Heart left ventricle (tissue), 16 donors: ENCODE data around the gene PTMS. TPM values are rescaled to one million over a fixed set of nuclear protein-coding genes. Genes with fewer than 3 reads are reported as not detected.

Experiments
- ATAC-seq, 4 donors: fragments of 200-7000 bp; cut with Tn5 transposase; one replicate each; pipeline ENCODE4 v1.9.1; 2020 to 2022; ENCODE audit warnings: moderate library complexity in 4 of 4, mild to moderate bottlenecking in 3 of 4, moderate number of reproducible peaks in 1 of 4
- DNase-seq, 5 donors: peaks; one replicate each; pipeline ENCODE4 v3.0.0-alpha.2; 2020
- H3K27ac ChIP-seq, 12 donors: fragments of 200-600 bp; sonication (generic) in 4 of 12; one replicate each; pipeline versions ENCODE4 v1.5.0 to v1.8.0; 2016 to 2022; ENCODE audit warnings: mild to moderate bottlenecking in 2 of 12
- H3K27me3 ChIP-seq, 9 donors: fragments of 200-600 bp; sonication (generic) in 2 of 9; one replicate each; pipeline versions ENCODE4 v1.5.1 to v1.8.0; 2016 to 2022; ENCODE audit warnings: mild to moderate bottlenecking in 3 of 9
- H3K36me3 ChIP-seq, 9 donors: fragments of 200-600 bp; sonication (generic) in 2 of 9; one replicate each; pipeline versions ENCODE4 v1.5.0 to v1.8.0; 2018 to 2022; ENCODE audit warnings: mild to moderate bottlenecking in 2 of 9
- H3K4me1 ChIP-seq, 12 donors: fragments of 200-600 bp; sonication (generic) in 4 of 12; one replicate each; pipeline versions ENCODE4 v1.5.0 to v1.8.0; 2016 to 2022; ENCODE audit warnings: mild to moderate bottlenecking in 3 of 12
- H3K4me3 ChIP-seq, 12 donors: fragments of 200-600 bp; sonication (generic) in 4 of 12; one replicate each; pipeline versions ENCODE4 v1.5.0 to v1.8.0; 2017 to 2022; ENCODE audit warnings: mild to moderate bottlenecking in 9 of 12, moderate library complexity in 4 of 12
- H3K9me3 ChIP-seq, 12 donors: fragments of 200-600 bp; sonication (generic) in 4 of 12; one replicate each; pipeline versions ENCODE4 v1.5.0 to v1.8.0; 2016 to 2022; ENCODE audit warnings: mild to moderate bottlenecking in 1 of 12
- CTCF ChIP-seq, 12 donors: fragments of 200-600 bp; sonication (generic) in 4 of 12; IDR thresholded peaks; one replicate each; pipeline versions ENCODE4 v1.5.0 to v1.8.0; 2018 to 2022; ENCODE audit warnings: antibody characterized with exemption in 12 of 12, mild to moderate bottlenecking in 5 of 12
- POLR2A ChIP-seq, 2 donors: fragments of 450-650 bp; IDR thresholded peaks; one replicate each; pipeline ENCODE4 v1.6.1; 2017; ENCODE audit warnings: antibody characterized with exemption in 2 of 2, mild to moderate bottlenecking in 2 of 2, moderate library complexity in 2 of 2
- WGBS, 4 donors: extraction: QIAGEN DNeasy Blood & Tissue Kit in 2 of 4; methylation state at CpG; one replicate each; pipeline versions ENCODE4 v1.1.5 to v1.1.7; 2013 to 2018; 5-methylcytosine and 5-hydroxymethylcytosine counted together
- intact Hi-C, 10 donors: fragments of 100-400 bp; cut with DNase I; formaldehyde crosslinking; loops; one replicate each; pipeline versions ENCODE4 v1.11.1 to v1.14.2; 2022
- polyA plus RNA-seq, 2 donors: library from polyadenylated mRNA; stranded (reverse); fragments of 200-250 nt; gene quantifications; one replicate each; pipeline ENCODE4 v1.2.3, GENCODE V29; 2013
- total RNA-seq, 9 donors: library from RNA; depleted of rRNA in 2 of 9; stranded (reverse); fragments of >200 nt in 2 of 9; fragmentation: NEBNext Ultra II Directional in 3 of 9; extraction: Animal tissue kit (Norgen Biotek cat#: 25700) in 3 of 9; gene quantifications; one replicate each; pipeline versions ENCODE4 v1.1.0 to v1.2.4, GENCODE V29; 2016 to 2023
- donor health status: ischemic (EF 13 %, LVEDD 7.1; RV severe dilation, severe dysfunction).
- donor health status: healthy with polysubstance abuse.
- donor health status: DM: no; HTN: yes; CAD: no.
- donor health status: DM: no; HTN: no; CAD: no.
- donor health status: ischemic (EF 25% LVEDD 6.9; RV normal size, moderate dysfunction).
- donor health status: ischemic (EF 25% LVEDD 5.7; RV mildly dilated, moderate dysfunction).
- donor health status: healthy.
- donor health status: DM: yes; HTN: yes; CAD: no.
- donor health status: ischemic (EF 35%, LVEDD 5.7; RV mildly dilated, moderate dysfunction).
- donor health status: nonischemic (EF 11% LVEDD 7.7; RV severe dilation, severe dysfunction).
- donor health status: DM: yes; HTN: yes; CAD: no.
- donor health status: PGD.
- donor health status: ischemic (EF 29% LVEDD 5.4; RV normal size, mild dysfunction).
- donor health status: nonischemic (EF 23%, LVEDD 6.1; RV moderate dilation, normal function).

The PTMS gene
- total and polyA plus RNA-seq, 11 donors, result 72.9 to 331 (median 138) TPM

GRCh38 chr12:6723607-6724408, 42.4 kb upstream of the PTMS start, which contains the start of gene COPS7A:
Gene COPS7A (plus strand): TSS chr12:6724046. CDS start chr12:6724657, 611 bp downstream.
- H3K27me3 ChIP-seq, result no peaks in the 10 kb centered on the region
- no peaks in the 10 kb centered on the region for H3K9me3 ChIP-seq
- 0 to 1% (median 1%) methylated on average over 39 to 49 of the region's 49 CpGs for WGBS, 4 donors
- peak; percentile 98 to 99 (median 99) for DNase-seq
- intact Hi-C loops, result loop anchor here in 4 of 10 donors (2.0 to 10.0 kb wide), 6 partner anchors 29 to 61 kb away; partner anchors contain the start of genes ING4 (in 3 of the 4), ZNF384 (in 2 of the 4) and MLF2 (in 1 of the 4)
- peak within 1 kb of the TSS; percentile 37 to 84 (median 66) for H3K4me3 ChIP-seq
- peak within 1 kb of the TSS; percentile 68 to 95 (median 90) for H3K27ac ChIP-seq
- H3K36me3 ChIP-seq, result peaks cover 0 to 22% (median 18%) of the 10 kb centered on the region in 9 donors
- TF ChIP-seq POLR2A (IDR thresholded peaks at IDR 0.05) (peak in 1 of 2 donors; percentile 58), CTCF (IDR thresholded peaks at IDR 0.05) (peak in 3 of 12 donors; percentile 8 to 18 (median 9))
- peak; percentile 98 to 99 (median 99) for ATAC-seq
- peaks cover 0 to 23% (median 11%) of the 10 kb centered on the region in 12 donors for H3K4me1 ChIP-seq

GRCh38 chr12:6724409-6724797, 41.8 kb upstream of the PTMS start:
- DNase-seq, result no peak
- Histone ChIP-seq H3K4me1 (peaks cover 0 to 23% (median 11%) of the 10 kb centered on the region in 12 donors), H3K9me3 (no peaks in the 10 kb centered on the region), H3K4me3 (peak overlapping the region; percentile 37 to 84 (median 66)), H3K36me3 (peaks cover 0 to 28% (median 24%) of the 10 kb centered on the region in 9 donors), H3K27ac (peak overlapping the region; percentile 68 to 95 (median 90)), H3K27me3 (no peaks in the 10 kb centered on the region)
- WGBS, 4 donors, result 14 to 19% (median 17%) methylated on average over 9 to 10 of the region's 10 CpGs
- ATAC-seq, result peak; percentile 3 to 18 (median 9)
- intact Hi-C loops, result loop anchor here in 4 of 10 donors (2.0 to 10.0 kb wide), 6 partner anchors 28 to 62 kb away; partner anchors contain the start of genes ING4 (in 2 of the 4), ZNF384 (in 2 of the 4) and MLF2 (in 1 of the 4)
- TF ChIP-seq CTCF (IDR thresholded peaks at IDR 0.05), result no peak
- TF ChIP-seq POLR2A (IDR thresholded peaks at IDR 0.05), result no peak

DNA sequence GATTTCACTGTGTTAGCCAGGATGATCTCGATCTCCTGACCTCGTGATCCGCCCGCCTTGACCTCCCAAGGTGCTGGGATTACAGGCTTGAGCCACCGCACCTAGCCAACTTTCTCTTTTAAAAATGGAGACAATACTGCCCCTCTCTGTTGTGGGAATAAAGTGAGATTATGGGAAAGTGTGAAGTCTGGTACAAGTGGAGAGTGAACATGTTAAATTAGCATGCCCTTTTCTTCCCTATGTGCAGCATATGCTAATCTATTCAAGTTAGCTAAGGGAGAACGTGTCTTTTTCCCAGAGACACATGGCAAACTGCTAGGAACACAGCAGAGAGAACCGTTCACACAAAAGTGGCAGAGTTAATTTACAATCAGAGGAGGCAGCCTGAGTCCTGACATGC, 40.8 kb upstream of the PTMS start:
- ATAC-seq (no peak), DNase-seq (no peak)
- H3K27me3 ChIP-seq, result no peaks in the 10 kb centered on the region
- H3K36me3 ChIP-seq, result peaks cover 0 to 38% (median 33%) of the 10 kb centered on the region in 9 donors
- intact Hi-C loops, result loop anchor here in 4 of 10 donors (2.0 to 10.0 kb wide), 5 partner anchors 27 to 63 kb away; partner anchors contain the start of genes ING4 (in 2 of the 4), MLF2 (in 1 of the 4) and ZNF384 (in 1 of the 4)
- no peak for TF ChIP-seq POLR2A (IDR thresholded peaks at IDR 0.05)
- H3K27ac ChIP-seq, result no peak overlapping the region
- 92 to 94% (median 93%) methylated on average over 7 of the region's 7 CpGs for WGBS, 4 donors
- peaks cover 0 to 23% (median 11%) of the 10 kb centered on the region in 12 donors for H3K4me1 ChIP-seq
- H3K4me3 ChIP-seq, result no peak overlapping the region
- H3K9me3 ChIP-seq, result no peaks in the 10 kb centered on the region

DNA sequence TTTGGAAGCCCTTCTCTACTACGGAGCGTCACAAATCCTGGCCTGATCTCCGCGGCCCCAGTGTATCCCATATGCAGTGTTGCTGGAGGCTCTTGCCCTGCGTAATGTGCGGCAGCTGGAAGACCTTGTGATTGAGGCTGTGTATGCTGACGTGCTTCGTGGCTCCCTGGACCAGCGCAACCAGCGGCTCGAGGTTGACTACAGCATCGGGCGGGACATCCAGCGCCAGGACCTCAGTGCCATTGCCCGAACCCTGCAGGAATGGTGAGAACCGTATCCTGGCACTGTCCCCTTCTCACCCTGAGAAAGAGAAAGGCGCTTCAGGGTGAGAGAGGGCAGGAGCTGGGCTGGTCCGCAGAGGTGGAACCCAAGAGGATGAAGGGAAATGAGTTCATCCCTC, 37.0 kb upstream of the PTMS start:
- no peaks in the 10 kb centered on the region for H3K27me3 ChIP-seq
- TF ChIP-seq CTCF (IDR thresholded peaks at IDR 0.05) (no peak), POLR2A (IDR thresholded peaks at IDR 0.05) (no peak)
- no peaks in the 10 kb centered on the region for H3K9me3 ChIP-seq
- no peak overlapping the region for H3K4me3 ChIP-seq
- WGBS, 4 donors, result 94 to 95% (median 94%) methylated on average over 18 of the region's 18 CpGs
- peaks cover 0 to 67% (median 58%) of the 10 kb centered on the region in 9 donors for H3K36me3 ChIP-seq
- no peak overlapping the region for H3K27ac ChIP-seq
- DNase-seq, result no peak
- intact Hi-C loops, result loop anchor here in 1 of 10 donors (10.0 kb wide), 1 partner anchor 64 kb away; the partner anchor contains the start of gene ING4
- H3K4me1 ChIP-seq, result peaks cover 0 to 17% (median 10%) of the 10 kb centered on the region in 12 donors
- no peak for ATAC-seq
